ENCODE results near the gene EHMT1.

DNA sequence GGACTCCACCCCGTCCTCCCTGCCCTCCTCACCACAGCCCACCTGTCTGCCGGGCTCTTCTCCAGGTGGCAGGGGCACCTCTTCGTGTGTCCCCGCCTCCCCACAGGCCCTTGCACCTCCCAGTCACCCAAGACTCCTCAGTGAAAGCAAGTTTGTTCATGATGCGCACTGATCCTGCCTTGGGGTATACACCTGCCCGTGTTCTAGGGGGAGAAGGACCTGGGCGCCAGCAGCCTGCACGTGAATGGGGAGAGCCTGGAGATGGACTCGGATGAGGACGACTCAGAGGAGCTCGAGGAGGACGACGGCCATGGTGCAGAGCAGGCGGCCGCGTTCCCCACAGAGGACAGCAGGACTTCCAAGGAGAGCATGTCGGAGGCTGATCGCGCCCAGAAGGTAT lies 124.9 kb downstream of the EHMT1 start:
- TF ChIP-seq POLR2AphosphoS5 (IDR thresholded peaks at IDR 0.05; ENCODE audit: borderline replicate concordance, low read depth, low read length) (no peak), FOXP2 (optimal IDR thresholded peaks at IDR 0.05; ENCODE audit: control extremely low read depth, extremely low read length, insufficient read depth) (no peak), EZH2 (IDR thresholded peaks at IDR 0.05) (no peak)
